HG02943 (cell line): ENCODE results near the gene C22orf31.

ENCODE experiments used
- ATAC-seq: cut with Tn5 transposase; IDR thresholded peaks from one replicate; pipeline ENCODE4 v1.9.1; 2021; ENCODE audit warnings: mild to moderate bottlenecking, low read depth, moderate library complexity; ENCODE audit not compliant: unreplicated experiment

The C22orf31 gene

GRCh38 chr22:29082826-29083545 lies 21.4 kb upstream of the C22orf31 start:
- no peak for ATAC-seq

DNA sequence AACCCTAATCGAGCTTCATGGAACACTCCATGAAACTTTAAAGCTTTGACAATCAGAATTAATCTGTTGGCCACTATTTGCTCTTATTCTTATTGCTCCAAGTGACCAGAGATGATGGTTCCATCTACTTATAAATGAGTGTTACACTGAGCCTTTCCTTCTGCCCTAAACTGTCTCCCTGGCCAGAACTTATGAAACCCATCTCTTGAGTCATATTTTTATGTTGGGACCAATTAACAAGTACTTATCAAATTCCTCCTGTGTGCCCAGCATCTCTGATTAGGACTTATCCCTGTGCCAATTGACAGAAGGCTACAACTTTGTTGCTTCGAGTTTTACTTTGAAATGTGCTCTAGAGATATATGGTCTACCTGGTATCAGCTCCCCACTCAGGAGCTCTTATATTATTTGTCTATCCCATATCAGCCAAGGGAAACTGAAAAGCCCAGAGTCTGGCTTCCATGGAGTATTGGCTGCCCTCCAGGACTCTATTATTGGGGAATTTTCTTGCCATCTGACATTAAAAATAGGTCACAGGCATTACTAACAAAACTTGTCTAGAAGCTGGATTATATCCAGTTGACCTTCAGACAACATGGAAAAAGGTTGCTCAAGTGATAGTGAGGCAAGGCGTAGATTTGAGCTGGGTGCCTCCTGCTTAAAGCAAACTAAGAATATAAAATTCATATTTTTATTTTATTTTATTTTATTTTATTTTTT lies 20.0 kb upstream of the C22orf31 start:
- ATAC-seq = no peak

GRCh38 chr22:29080106-29080975 lies 18.7 kb upstream of the C22orf31 start:
- ATAC-seq = no peak

DNA sequence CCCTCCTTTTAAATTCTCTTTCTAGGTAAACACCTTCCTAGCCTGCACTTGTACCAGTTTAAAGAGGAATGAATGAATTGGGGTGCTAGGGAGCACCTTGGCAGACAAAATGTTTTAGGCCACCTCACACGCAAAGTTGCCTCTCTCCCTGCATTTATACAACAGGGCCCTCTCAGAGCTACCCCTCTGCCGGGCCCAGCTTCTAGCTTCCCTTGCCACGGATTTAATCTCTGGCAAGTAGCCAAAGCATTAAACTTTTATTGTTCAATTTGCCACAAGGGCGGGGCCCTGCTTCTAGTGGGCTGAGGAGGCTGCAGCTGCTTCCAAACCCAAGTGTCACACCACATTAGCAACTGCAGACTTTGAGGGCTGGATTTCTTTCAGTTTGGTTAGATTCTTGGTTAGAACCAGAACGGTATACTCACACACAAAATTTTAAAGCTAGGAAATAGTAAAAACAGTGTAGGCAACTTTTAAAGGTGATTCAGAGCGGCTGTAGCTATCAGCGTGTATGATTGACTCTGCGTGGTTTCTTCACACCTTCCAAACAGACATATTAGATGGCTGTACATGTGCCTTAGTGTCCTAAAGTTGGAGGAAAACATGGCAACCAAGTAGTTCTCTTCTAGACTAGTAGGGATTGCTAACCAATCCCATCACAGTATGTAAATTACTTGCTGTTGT lies 17.7 kb upstream of the C22orf31 start:
- ATAC-seq = no peak

DNA sequence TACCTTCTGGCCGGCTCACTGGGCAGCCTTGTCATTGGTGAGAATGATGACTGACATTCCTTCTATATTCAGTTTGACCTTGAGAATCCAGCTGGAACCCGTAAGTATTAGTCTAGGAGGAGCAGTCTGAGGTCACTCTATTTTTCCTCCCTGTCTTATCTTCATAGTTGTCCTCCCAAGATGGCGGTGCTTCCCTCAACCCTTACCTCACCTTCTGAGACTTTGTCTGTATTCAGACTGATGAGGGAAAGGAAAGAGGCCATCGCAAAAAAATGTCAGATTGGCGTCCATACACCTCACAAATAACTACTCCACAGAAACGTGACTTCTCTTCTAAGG lies 17.2 kb upstream of the C22orf31 start:
- ATAC-seq = no peak

DNA sequence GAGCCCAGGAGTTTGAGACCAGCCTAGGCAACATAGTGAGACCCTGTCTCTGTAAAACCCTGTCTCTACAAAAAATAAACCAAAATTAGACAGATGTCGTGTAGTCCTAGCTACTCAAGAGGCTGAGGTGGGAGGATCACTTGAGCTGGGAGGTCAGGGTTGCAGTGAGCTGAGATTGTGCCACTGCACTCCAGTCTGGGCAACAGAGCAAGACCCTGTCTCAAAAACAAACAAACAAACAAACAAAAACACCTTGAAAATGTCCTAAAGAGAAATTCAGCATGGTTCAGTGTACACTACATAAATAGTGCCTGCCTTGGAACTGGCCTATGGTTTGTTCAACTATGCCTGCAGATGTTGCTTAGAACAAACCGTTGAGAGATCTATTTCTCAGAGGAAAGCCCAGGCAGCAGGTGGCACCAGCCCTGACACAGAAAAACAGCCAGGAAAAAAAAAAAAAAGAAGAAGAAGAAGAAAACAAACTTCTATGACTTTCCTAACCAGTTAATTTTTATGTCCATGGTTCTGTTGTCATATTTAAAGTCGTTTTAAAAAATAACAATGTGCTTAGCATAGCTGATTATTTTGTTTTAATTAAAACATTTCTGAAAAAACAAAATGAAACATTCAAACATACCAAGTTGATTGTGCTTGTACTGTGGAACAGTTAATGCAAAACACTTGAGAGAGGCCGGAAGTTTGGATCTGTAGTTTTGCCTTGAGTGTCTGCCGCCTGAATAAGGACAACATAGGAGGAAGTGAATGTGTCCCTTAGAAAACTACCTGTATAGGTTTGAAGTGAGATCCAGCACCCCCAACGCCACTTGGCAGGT lies 16.6 kb upstream of the C22orf31 start:
- no peak for ATAC-seq

DNA sequence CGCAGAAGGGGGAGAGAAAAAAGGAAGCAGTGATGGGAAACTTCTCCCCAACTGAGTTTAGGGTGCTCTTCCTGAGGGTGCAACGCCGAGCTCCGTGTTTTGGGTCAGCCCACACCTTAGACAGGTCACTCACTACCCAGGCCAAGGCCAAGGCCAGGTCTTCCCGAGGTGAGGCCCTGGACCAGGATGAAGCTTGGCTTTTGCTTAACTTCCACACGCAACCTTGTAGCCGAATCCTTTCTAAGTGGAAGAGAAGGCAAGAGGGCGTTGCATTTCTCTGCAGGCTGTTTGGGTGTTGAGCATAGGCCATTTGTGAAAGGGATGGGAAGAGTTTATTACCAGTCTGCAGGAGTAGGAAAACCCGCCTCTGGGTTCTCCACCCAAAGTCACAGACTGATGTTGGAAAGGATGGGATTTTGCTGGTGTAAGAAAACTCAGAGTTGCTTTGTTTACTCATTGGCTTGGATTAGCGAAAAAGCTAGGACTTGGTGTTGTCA lies 12.7 kb upstream of the C22orf31 start:
- no peak for ATAC-seq

DNA sequence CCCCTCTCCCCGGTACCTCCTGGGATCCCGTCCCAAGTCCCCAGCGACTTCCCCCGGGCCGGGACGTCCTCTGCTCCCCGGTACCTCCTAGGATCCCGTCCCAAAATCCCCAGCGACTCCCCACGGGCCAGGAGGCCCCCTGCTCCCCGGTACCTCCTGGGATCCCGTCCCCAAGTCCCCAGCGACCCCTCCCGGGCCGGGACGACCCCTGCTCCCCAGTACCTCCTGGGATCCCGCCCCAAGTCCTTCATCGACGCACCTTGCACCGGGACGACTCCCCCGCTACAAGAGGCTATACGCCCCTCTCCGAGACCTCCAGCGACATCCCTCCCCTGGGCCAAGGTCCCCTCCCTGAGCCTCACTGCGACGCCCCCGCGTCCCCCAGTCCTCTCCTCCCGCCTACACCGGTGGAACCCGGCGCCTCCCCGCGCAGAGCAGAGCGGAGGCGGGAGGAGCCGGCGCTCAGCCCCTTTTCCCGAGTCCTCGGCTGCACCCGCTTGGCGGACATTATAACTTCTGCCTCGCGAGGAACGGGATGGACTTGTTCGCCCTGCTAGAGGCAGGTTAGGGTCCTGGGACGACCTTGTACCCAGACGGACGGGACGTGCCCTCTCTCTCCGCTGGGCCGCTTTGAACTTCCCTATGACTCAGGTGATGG lies 12.1 kb upstream of the C22orf31 start:
- no peak for ATAC-seq

DNA sequence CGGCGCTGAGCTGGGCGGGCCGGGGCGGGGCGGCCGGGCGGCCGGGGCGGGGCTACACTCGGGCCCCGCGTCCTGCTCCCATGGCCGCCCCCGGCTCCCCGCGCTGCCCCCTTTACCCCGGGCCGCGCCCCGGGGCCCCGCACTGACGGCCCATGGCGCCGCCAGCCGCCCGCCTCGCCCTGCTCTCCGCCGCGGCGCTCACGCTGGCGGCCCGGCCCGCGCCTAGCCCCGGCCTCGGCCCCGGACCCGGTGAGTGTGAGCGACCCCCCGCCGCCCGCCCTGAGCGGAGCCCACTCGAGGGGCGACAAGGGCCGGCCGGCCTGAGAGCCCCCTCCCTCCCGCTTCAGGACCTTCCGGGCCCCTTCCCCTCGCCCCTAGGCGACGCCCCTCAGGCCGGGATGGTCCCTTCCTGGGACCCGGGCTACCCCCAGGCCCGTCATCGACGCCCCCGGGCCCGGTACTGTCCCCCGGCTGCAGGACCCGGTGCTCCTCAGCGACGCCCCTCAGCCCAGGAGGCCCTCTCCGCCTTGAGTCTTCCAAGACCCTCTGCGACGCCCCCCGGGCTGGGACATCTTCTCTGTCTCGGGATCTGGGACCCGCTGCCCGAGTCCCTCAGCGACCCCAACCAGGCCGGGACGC lies 11.5 kb upstream of the C22orf31 start, which contains the start of gene KREMEN1:
KREMEN1 (plus strand) TSS at position 57 of the 639 bp plus-strand sequence; CDS start at position 153, 96 bp downstream.
- no peak for ATAC-seq

DNA sequence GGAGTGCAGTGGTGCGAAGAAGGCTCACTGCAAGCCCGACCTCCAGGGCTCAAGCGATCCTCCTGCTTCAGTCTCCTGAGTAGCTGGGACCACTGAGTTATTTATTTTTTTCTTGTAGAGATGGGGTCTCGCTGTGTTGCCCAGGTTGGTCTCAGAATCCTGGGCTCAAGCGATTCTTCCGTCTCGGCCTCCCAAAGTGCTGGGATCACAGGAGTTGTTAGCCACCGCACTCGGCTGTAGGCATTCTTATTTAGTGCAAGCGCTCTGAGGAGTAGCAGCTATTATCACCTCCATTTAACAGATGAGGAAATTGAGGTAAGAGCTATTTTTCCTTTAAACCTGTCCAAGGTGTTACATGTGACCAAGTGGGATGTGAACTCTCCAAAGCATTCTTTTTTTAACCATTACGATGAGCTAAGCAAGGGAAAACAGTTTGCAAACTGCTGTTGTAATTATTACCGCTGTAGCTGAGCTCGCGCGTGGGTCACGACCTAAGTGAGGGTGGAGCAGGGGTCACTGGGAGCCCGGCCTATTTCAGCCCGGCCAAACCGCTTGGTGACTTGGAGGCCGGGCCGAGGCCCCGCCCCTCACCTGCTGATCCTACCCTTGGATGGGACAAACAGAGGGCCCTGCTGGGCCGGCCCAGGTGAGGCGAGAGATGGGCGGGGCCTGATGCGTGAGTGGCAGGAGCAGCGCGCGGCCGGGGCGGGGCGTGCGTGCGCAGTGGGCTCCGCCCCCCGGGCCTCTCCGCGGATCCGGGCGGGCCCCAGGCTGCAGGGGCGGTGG lies 10.8 kb upstream of the C22orf31 start:
- no peak for ATAC-seq

GRCh38 chr22:29071261-29072045 lies 9.8 kb upstream of the C22orf31 start:
- no peak for ATAC-seq

GRCh38 chr22:29070490-29070889 lies 8.9 kb upstream of the C22orf31 start:
- no peak for ATAC-seq

- ATAC-seq = no peak
These were observed 7.8 kb upstream of the C22orf31 start for GRCh38 chr22:29069463-29069862.

- ATAC-seq = no peak
These were observed 4.0 kb upstream of the C22orf31 start for GRCh38 chr22:29065468-29066190.

GRCh38 chr22:29062286-29062821 lies 723 bp upstream of the C22orf31 start:
- no peak for ATAC-seq

DNA sequence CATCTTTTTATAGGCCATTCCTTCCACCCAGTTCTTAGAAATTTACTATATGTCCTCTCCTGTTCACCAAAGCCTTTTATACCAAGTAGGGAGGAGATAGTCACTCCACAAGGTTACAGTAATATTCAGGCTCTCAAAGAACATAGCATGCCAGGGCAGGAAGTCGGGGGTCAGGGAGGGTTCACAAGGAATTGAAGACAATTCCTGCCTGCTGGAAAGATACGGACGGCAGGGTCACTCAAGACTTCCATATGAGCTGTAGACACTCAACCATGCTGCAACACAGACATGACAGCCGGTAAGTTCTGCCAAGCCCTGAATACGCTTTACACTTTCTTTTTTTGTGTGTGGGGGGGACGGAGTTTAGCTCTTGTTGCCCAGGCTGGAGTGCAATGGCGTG lies 700 bp downstream of the C22orf31 start:
- no peak for ATAC-seq
